GM18907 (cell line): ENCODE measurements around the gene BCL2L11.
A peak's percentile ranks its signal among the peaks of the same experiment; 100 is the strongest.
"Not testable (repeated sequence)": the region's sequence is repeated elsewhere in the genome, so short reads cannot be mapped to it uniquely, and the experiment has no call there.

Experiments used
- ATAC-seq: cut with Tn5 transposase; IDR thresholded peaks from one replicate; pipeline ENCODE4 v1.9.1; 2021; ENCODE audit warnings: mild to moderate bottlenecking, moderate library complexity; ENCODE audit not compliant: unreplicated experiment

The BCL2L11 gene

GRCh38 chr2:111120253-111121027 lies at the start of gene BCL2L11:
BCL2L11 (plus strand) TSS chr2:111120914; CDS start chr2:111123746, 2,832 bp downstream.
- peak; percentile 63 for ATAC-seq

- no peak for ATAC-seq
Measured at GRCh38 chr2:111071600-111072171, 49.0 kb upstream of the BCL2L11 start.

GRCh38 chr2:111072220-111072871 lies 48.4 kb upstream of the BCL2L11 start:
- no peak for ATAC-seq

- not testable (repeated sequence) for ATAC-seq
Measured at GRCh38 chr2:111082659-111083058, 38.1 kb upstream of the BCL2L11 start.

- ATAC-seq, result no peak
Measured at GRCh38 chr2:111091811-111092211, 28.9 kb upstream of the BCL2L11 start.

- ATAC-seq, result no peak
Measured at GRCh38 chr2:111094691-111095090, 26.0 kb upstream of the BCL2L11 start.

- ATAC-seq, result no peak
Measured at GRCh38 chr2:111095434-111095833, 25.3 kb upstream of the BCL2L11 start.

GRCh38 chr2:111099402-111099801 lies 21.3 kb upstream of the BCL2L11 start:
- no peak for ATAC-seq

- ATAC-seq, result peak; percentile 45
Measured at GRCh38 chr2:111100087-111100764, 20.5 kb upstream of the BCL2L11 start.

- ATAC-seq, result peak; percentile 90
Measured at GRCh38 chr2:111100765-111101162, 19.9 kb upstream of the BCL2L11 start.

GRCh38 chr2:111101592-111101991 lies 19.1 kb upstream of the BCL2L11 start:
- no peak for ATAC-seq

GRCh38 chr2:111102216-111102615 lies 18.5 kb upstream of the BCL2L11 start:
- ATAC-seq, result no peak

GRCh38 chr2:111105926-111106325 lies 14.8 kb upstream of the BCL2L11 start:
- ATAC-seq, result no peak

GRCh38 chr2:111106706-111107105 lies 14.0 kb upstream of the BCL2L11 start:
- no peak for ATAC-seq

- no peak for ATAC-seq
Measured at GRCh38 chr2:111108745-111109271, 11.9 kb upstream of the BCL2L11 start.

- ATAC-seq, result no peak
Measured at GRCh38 chr2:111111101-111111755, 9.5 kb upstream of the BCL2L11 start.

- no peak for ATAC-seq
Measured at GRCh38 chr2:111113838-111114237, 6.9 kb upstream of the BCL2L11 start.

- ATAC-seq, result peak; percentile 34
Measured at GRCh38 chr2:111116011-111116746, 4.5 kb upstream of the BCL2L11 start.

- no peak for ATAC-seq
Measured at GRCh38 chr2:111116843-111117597, 3.7 kb upstream of the BCL2L11 start.
